Activated naive CD4-positive, alpha-beta T cell treated with anti-CD3 and anti-CD28 coated beads, Interleukin-2, amount 10 ng/mL, durations not matched to agents 7 days and 5 days (primary cell): ENCODE measurements around the gene CPNE9.

ENCODE experiments used
- CTCF ChIA-PET: fragments of 350-600 bp; sonication (Branson Sonifier 250); formaldehyde crosslinking; loops from one replicate; lab custom pipeline; 2021; ENCODE audit warnings: antibody characterized with exemption; lab: Charles Lee
- DNase-seq: peaks from one replicate; pipeline ENCODE4 v3.0.0-alpha.2; 2020
- H3K27ac Mint-ChIP-seq: one replicate; pipeline ENCODE4 v1.8.0; 2021; ENCODE audit warnings: mild to moderate bottlenecking, moderate library complexity, mixed read lengths
- H3K27me3 Mint-ChIP-seq: one replicate; pipeline ENCODE4 v1.8.0; 2021; ENCODE audit warnings: mild to moderate bottlenecking, mixed read lengths
- H3K36me3 Mint-ChIP-seq: one replicate; pipeline ENCODE4 v1.8.0; 2021; ENCODE audit warnings: mixed read lengths
- H3K4me1 Mint-ChIP-seq: one replicate; pipeline ENCODE4 v1.8.0; 2021; ENCODE audit warnings: mixed read lengths
- H3K4me3 Mint-ChIP-seq: one replicate; pipeline ENCODE4 v1.8.0; 2021; ENCODE audit warnings: mild to moderate bottlenecking, moderate library complexity, mixed read lengths
- H3K9me3 Mint-ChIP-seq: one replicate; pipeline ENCODE4 v1.8.0; 2021; ENCODE audit warnings: mixed read lengths

Gene CPNE9

GRCh38 chr3:9776896-9777693 is 73.5 kb downstream of the CPNE9 start:
- Mint-ChIP-seq H3K36me3 (peaks cover 27% of the 10 kb centered on the region), H3K4me1 (peaks cover 39% of the 10 kb centered on the region), H3K9me3 (no peaks in the 10 kb centered on the region), H3K4me3 (no peak overlapping the region), H3K27me3 (peaks cover 4% of the 10 kb centered on the region), H3K27ac (no peak overlapping the region)
- CTCF ChIA-PET, result interaction anchor here (1.4 kb wide), 1 partner anchor 9 kb away, joined by 4 read pairs; no protein-coding TSS in a partner anchor
- no peak for DNase-seq

- no peak overlapping the region for H3K27ac Mint-ChIP-seq
- no peak for DNase-seq
- H3K4me3 Mint-ChIP-seq, result no peak overlapping the region
- H3K4me1 Mint-ChIP-seq, result peaks cover 45% of the 10 kb centered on the region
- no peaks in the 10 kb centered on the region for H3K9me3 Mint-ChIP-seq
- CTCF ChIA-PET, result interaction anchor here (1.0 kb wide), 2 partner anchors 27 to 45 kb away, joined by 3 read pairs; no protein-coding TSS in a partner anchor
- peaks cover 33% of the 10 kb centered on the region for H3K36me3 Mint-ChIP-seq
- H3K27me3 Mint-ChIP-seq, result peaks cover 4% of the 10 kb centered on the region
Observed at GRCh38 chr3:9777694-9778021, 74.0 kb downstream of the CPNE9 start.

GRCh38 chr3:9778143-9779074 is 74.8 kb downstream of the CPNE9 start:
- peaks cover 37% of the 10 kb centered on the region for H3K36me3 Mint-ChIP-seq
- no peaks in the 10 kb centered on the region for H3K9me3 Mint-ChIP-seq
- no peak for DNase-seq
- peak overlapping the region; percentile 91 for H3K27ac Mint-ChIP-seq
- CTCF ChIA-PET, result interaction anchor here (1.0 kb wide), 2 partner anchors 26 to 46 kb away, joined by 3 read pairs; no protein-coding TSS in a partner anchor
- H3K27me3 Mint-ChIP-seq, result no peaks in the 10 kb centered on the region
- no peak overlapping the region for H3K4me3 Mint-ChIP-seq
- peaks cover 47% of the 10 kb centered on the region for H3K4me1 Mint-ChIP-seq

- Mint-ChIP-seq H3K36me3 (peaks cover 40% of the 10 kb centered on the region), H3K9me3 (no peaks in the 10 kb centered on the region), H3K4me1 (peaks cover 47% of the 10 kb centered on the region), H3K27ac (peak overlapping the region; percentile 91), H3K4me3 (no peak overlapping the region), H3K27me3 (no peaks in the 10 kb centered on the region)
- CTCF ChIA-PET, result interaction anchor here (1.1 kb wide), 1 partner anchor 167 kb away, joined by 5 read pairs; no protein-coding TSS in a partner anchor
- DNase-seq, result no peak
Observed at GRCh38 chr3:9779075-9779593, 75.5 kb downstream of the CPNE9 start.
